Testis (tissue), 3 donors: ENCODE measurements around the gene PTPRD. TPM values are rescaled to one million over a fixed set of nuclear protein-coding genes. Genes with fewer than 3 reads are reported as not detected.

ENCODE experiments used
- DNase-seq: peaks from one replicate; pipeline ENCODE4 v3.0.0-alpha.2; 2019
- H3K27ac ChIP-seq, 2 donors: fragments of 200-600 bp; sonication (generic); one replicate each; pipeline ENCODE4 v1.5.1; 2019
- H3K27me3 ChIP-seq: fragments of 200-600 bp; sonication (generic); one replicate; pipeline ENCODE4 v1.5.1; 2019
- H3K36me3 ChIP-seq: fragments of 200-600 bp; sonication (generic); one replicate; pipeline ENCODE4 v1.5.1; 2017; ENCODE audit warnings: low read depth; ENCODE audit errors: missing control alignments
- H3K4me1 ChIP-seq: fragments of 200-600 bp; sonication (generic); one replicate; pipeline ENCODE4 v1.5.1; 2019
- H3K4me3 ChIP-seq, 2 donors: fragments of 200-600 bp; sonication (generic); one replicate each; pipeline ENCODE4 v1.5.1; 2017 to 2019
- H3K9me3 ChIP-seq: fragments of 200-600 bp; sonication (generic); one replicate; pipeline ENCODE4 v1.5.1; 2017
- CTCF ChIP-seq, 3 experiments: fragments of 450-650 bp in 2 of 3; fragments of 200-600 bp in 1 of 3; sonication (generic) in 1 of 3; IDR thresholded peaks; one replicate each; pipeline ENCODE4 v1.5.1; 2016 to 2019; ENCODE audit warnings: antibody characterized with exemption in 3 of 3, mild to moderate bottlenecking in 2 of 3, moderate library complexity in 1 of 3
- POLR2A ChIP-seq: fragments of 450-650 bp; IDR thresholded peaks from one replicate; pipeline ENCODE4 v1.6.1; 2017; ENCODE audit warnings: antibody characterized with exemption, mild to moderate bottlenecking, moderate library complexity
- WGBS, 2 donors: methylation state at CpG; one replicate each; pipeline ENCODE4 v1.1.5; 2018; 5-methylcytosine and 5-hydroxymethylcytosine counted together
- intact Hi-C: fragments of 100-400 bp; cut with DNase I; formaldehyde crosslinking; loops from one replicate; pipeline ENCODE4 v1.15.1; 2023; ENCODE audit warnings: low total_unique reads
- polyA plus RNA-seq: library from polyadenylated mRNA; stranded (reverse); fragments of 350-450 nt; fragmentation: Illumina TruSeq; extraction: RNeasy Lipid Tissue Mini Kit (QIAGEN cat#74804); gene quantifications from one replicate; pipeline ENCODE4 v1.2.3, GENCODE V29; 2014; ENCODE audit warnings: low read depth, low replicate concordance; ENCODE audit not compliant: insufficient read depth
- total RNA-seq, 2 donors: library from RNA; depleted of rRNA; stranded (reverse); fragments of >200 nt; gene quantifications; one replicate each; pipeline ENCODE4 v1.2.3, GENCODE V29; 2016

PTPRD gene
- total and polyA plus RNA-seq, 3 donors from 2014 or later: 15.4 to 33.6 (median 32.5) TPM

GRCh38 chr9:10000669-10001068 is 612.1 kb downstream of the PTPRD start:
- WGBS, 2 donors: 72 to 76% methylated on average over 9 of the region's 9 CpGs
- H3K4me1 ChIP-seq: no peaks in the 10 kb centered on the region
- DNase-seq: no peak
- no peaks in the 10 kb centered on the region for H3K27me3 ChIP-seq
- no peaks in the 10 kb centered on the region for H3K9me3 ChIP-seq
- H3K36me3 ChIP-seq: no peaks in the 10 kb centered on the region
- H3K27ac ChIP-seq: no peak overlapping the region
- TF ChIP-seq POLR2A: no peak
- TF ChIP-seq CTCF (IDR thresholded peaks at IDR 0.05): no peak
- intact Hi-C loops: no loop called here
- no peak overlapping the region for H3K4me3 ChIP-seq

GRCh38 chr9:9998491-9999287 is 614.1 kb downstream of the PTPRD start:
- H3K4me3 ChIP-seq: no peak overlapping the region
- no peak for DNase-seq
- peak in 1 of 3 experiments; percentile 10 for TF ChIP-seq CTCF (IDR thresholded peaks at IDR 0.05)
- TF ChIP-seq POLR2A: no peak
- H3K9me3 ChIP-seq: no peaks in the 10 kb centered on the region
- intact Hi-C loops: no loop called here
- no peak overlapping the region for H3K27ac ChIP-seq
- WGBS, 2 donors: 51 to 66% methylated on average over 8 of the region's 8 CpGs
- no peaks in the 10 kb centered on the region for H3K27me3 ChIP-seq
- H3K4me1 ChIP-seq: no peaks in the 10 kb centered on the region
- no peaks in the 10 kb centered on the region for H3K36me3 ChIP-seq

DNA sequence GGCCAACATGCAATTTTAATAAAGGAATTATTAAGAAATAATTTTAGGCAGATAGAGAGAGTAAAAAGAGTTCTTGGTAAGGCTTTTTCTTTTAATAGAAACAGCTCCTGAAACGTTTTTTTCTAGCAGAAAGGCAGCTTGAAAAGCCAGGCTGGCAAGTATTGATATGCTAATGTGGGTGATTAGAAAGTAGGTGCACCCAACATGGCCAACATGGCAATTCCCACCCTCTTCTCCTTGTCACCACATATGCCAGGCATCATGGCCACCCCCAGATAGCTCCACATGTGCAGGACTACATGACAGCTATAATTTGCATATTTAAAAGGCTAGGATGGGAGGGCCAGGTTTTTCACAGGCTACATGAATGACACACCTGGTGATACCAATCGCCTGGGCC is 615.2 kb downstream of the PTPRD start:
- H3K27ac ChIP-seq: no peak overlapping the region
- TF ChIP-seq POLR2A: no peak
- no peak for TF ChIP-seq CTCF (IDR thresholded peaks at IDR 0.05)
- no peak for DNase-seq
- H3K4me1 ChIP-seq: no peaks in the 10 kb centered on the region
- no peaks in the 10 kb centered on the region for H3K36me3 ChIP-seq
- no peaks in the 10 kb centered on the region for H3K9me3 ChIP-seq
- H3K27me3 ChIP-seq: no peaks in the 10 kb centered on the region
- WGBS, 2 donors: 53 to 54% methylated on average over 2 of the region's 2 CpGs
- no peak overlapping the region for H3K4me3 ChIP-seq
- intact Hi-C loops: no loop called here

DNA sequence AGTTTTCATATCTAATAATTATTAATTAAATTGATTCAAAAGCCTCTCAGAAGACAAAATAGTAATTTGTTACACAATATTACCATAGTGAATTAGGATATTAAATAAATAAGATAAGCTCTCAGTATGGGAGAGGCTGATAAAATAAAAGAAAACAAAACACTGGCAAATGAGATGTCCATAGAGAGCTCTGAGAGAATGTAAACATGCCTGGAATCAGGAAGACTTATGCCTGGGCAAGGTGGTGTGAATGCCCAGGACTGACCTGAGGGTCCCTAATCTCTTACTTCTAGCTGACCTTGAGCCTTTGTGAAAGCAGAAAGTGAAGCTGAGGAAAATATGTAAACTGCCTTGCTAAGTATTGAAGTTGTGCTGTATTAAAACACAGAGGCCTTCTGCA is 616.5 kb downstream of the PTPRD start:
- H3K27ac ChIP-seq: no peak overlapping the region
- H3K36me3 ChIP-seq: no peaks in the 10 kb centered on the region
- DNase-seq: no peak
- no peak overlapping the region for H3K4me3 ChIP-seq
- no peaks in the 10 kb centered on the region for H3K9me3 ChIP-seq
- intact Hi-C loops: no loop called here
- no peaks in the 10 kb centered on the region for H3K4me1 ChIP-seq
- TF ChIP-seq CTCF (IDR thresholded peaks at IDR 0.05) (no peak), POLR2A (no peak)
- H3K27me3 ChIP-seq: no peaks in the 10 kb centered on the region

GRCh38 chr9:9992936-9993335 is 619.9 kb downstream of the PTPRD start:
- no peaks in the 10 kb centered on the region for H3K27me3 ChIP-seq
- DNase-seq: no peak
- H3K4me1 ChIP-seq: no peaks in the 10 kb centered on the region
- TF ChIP-seq CTCF (IDR thresholded peaks at IDR 0.05) (no peak), POLR2A (no peak)
- no peak overlapping the region for H3K27ac ChIP-seq
- H3K9me3 ChIP-seq: no peaks in the 10 kb centered on the region
- H3K4me3 ChIP-seq: no peak overlapping the region
- WGBS, 2 donors: 34 to 44% methylated on average over 1 of the region's 1 CpG
- no peaks in the 10 kb centered on the region for H3K36me3 ChIP-seq
- intact Hi-C loops: no loop called here
